A549 (cell line): ENCODE data around the gene SLC16A8.

Experiments
- BHLHE40 ChIP-seq: IDR thresholded peaks from 2 replicates; pipeline ENCODE4 v1.6.1; 2012; ENCODE audit warnings: low read depth, low read length, inconsistent platforms
- CTCF ChIP-seq: fragments of >200 bp; sonication (Bioruptor Twin); formaldehyde crosslinking; IDR thresholded peaks from 3 replicates; pipeline ENCODE4 v1.5.1; 2016
- EHMT2 ChIP-seq: fragments of 200-600 bp; sonication (generic); IDR thresholded peaks from 2 replicates; pipeline ENCODE4 v1.6.1; 2016; ENCODE audit warnings: antibody characterized with exemption, low read depth, mild to moderate bottlenecking, moderate library complexity
- EP300 ChIP-seq, 2 experiments: fragments of >200 bp; sonication (Bioruptor Twin); formaldehyde crosslinking; IDR thresholded peaks; 2 replicates in 1 of 2; 3 replicates in 1 of 2; pipeline ENCODE4 v1.6.1; 2016 to 2017
- GATA3 ChIP-seq: IDR thresholded peaks from 2 replicates; pipeline ENCODE4 v1.6.1; 2012; ENCODE audit warnings: borderline replicate concordance
- KDM5A ChIP-seq: fragments of 200-600 bp; sonication (generic); IDR thresholded peaks from 2 replicates; pipeline ENCODE4 v1.6.1; 2016; ENCODE audit warnings: antibody characterized with exemption, mild to moderate bottlenecking
- POLR2A ChIP-seq: IDR thresholded peaks from 2 replicates; pipeline ENCODE4 v1.6.1; 2012; ENCODE audit warnings: mild to moderate bottlenecking, low read length
- RAD21 ChIP-seq, 2 experiments: fragments of >200 bp in 1 of 2; sonication (Bioruptor Twin) in 1 of 2; formaldehyde crosslinking in 1 of 2; IDR thresholded peaks in 1 of 2; conservative IDR thresholded peaks in 1 of 2; 2 replicates in 1 of 2; 3 replicates in 1 of 2; pipeline ENCODE4 v1.6.1; 2012 to 2018; ENCODE audit warnings: inconsistent platforms in 1 of 2
- TF ChIP-seq, protein P1 (sequence below): fragments of >200 bp; sonication (Bioruptor Twin); formaldehyde crosslinking; IDR thresholded peaks from 3 replicates; pipeline ENCODE4 v1.6.1; 2016
- TF ChIP-seq, protein P2 (sequence below): IDR thresholded peaks from 2 replicates; pipeline ENCODE4 v1.6.1; 2012

DNA sequence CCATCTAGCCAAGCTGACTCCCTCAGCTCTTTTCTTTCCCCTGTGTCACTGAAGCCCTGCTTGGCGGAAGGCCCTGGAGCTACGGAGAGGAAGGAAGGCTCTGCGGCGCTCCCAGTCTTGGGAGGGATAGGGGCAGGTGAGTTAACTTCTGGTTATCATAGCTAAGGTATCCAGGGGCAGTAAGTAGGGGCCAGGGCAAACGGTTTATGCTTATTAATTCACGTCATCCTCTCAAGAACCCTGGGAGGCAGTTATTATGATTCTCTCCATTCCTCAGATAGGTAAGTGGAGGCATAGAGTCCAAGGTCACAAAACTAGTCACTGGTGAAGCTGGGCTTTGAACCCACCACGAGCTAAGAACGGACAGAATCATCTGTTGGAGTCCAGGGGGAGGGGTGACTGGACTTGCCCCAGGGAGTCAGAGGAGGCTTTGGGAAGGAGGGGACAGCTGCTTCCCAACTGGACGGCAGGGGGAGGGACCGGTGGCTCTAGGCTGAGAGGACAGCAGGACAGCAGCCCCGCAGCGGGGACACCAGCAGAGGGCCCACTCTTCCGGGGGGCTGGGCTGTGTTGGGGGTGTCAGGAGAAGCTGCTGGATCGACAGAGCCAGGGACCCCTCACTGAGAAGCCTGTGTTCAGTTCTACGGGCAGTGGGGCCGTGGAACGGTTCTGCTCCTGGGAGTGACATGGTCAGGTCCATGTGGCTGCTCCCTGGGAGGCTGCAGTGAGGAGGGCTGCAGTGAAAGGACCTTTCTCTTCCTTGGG, 23.0 kb upstream of the SLC16A8 start:
- TF ChIP-seq KDM5A (no peak), CTCF (no peak), EP300 (IDR thresholded peaks at IDR 0.05) (no peak), EHMT2 (no peak), GATA3 (no peak), POLR2A (no peak), BHLHE40 (no peak), RAD21 (conservative IDR thresholded peaks at IDR 0.05 in 1 of 2, IDR thresholded peaks at IDR 0.05 in 1 of 2) (no peak)
- TF ChIP-seq, protein P1, sequence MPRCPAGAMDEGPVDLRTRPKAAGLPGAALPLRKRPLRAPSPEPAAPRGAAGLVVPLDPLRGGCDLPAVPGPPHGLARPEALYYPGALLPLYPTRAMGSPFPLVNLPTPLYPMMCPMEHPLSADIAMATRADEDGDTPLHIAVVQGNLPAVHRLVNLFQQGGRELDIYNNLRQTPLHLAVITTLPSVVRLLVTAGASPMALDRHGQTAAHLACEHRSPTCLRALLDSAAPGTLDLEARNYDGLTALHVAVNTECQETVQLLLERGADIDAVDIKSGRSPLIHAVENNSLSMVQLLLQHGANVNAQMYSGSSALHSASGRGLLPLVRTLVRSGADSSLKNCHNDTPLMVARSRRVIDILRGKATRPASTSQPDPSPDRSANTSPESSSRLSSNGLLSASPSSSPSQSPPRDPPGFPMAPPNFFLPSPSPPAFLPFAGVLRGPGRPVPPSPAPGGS: no peak
- TF ChIP-seq, protein P2, sequence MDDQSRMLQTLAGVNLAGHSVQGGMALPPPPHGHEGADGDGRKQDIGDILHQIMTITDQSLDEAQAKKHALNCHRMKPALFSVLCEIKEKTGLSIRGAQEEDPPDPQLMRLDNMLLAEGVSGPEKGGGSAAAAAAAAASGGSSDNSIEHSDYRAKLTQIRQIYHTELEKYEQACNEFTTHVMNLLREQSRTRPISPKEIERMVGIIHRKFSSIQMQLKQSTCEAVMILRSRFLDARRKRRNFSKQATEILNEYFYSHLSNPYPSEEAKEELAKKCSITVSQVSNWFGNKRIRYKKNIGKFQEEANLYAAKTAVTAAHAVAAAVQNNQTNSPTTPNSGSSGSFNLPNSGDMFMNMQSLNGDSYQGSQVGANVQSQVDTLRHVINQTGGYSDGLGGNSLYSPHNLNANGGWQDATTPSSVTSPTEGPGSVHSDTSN: no peak
